Fibroblast of the aortic adventitia (primary cell): ENCODE measurements around the gene PCDHA1. TPM values are rescaled to one million over a fixed set of nuclear protein-coding genes. Genes with fewer than 3 reads are reported as not detected.

Source experiments
- DNase-seq: peaks from one replicate; pipeline ENCODE4 v3.0.0-alpha.2; 2010; ENCODE audit warnings: low read depth
- H3K4me3 ChIP-seq: 2 replicates; pipeline ENCODE4 v1.5.1; 2011; ENCODE audit warnings: low read depth, mild to moderate bottlenecking, control low read depth, low read length, moderate library complexity
- total RNA-seq: library from RNA; depleted of rRNA; stranded (reverse); fragments of >200 nt; gene quantifications from 2 replicates; pipeline ENCODE4 v1.2.3, GENCODE V29; 2012; ENCODE audit warnings: low replicate concordance
- TF ChIP-seq, protein P1 (sequence below): IDR thresholded peaks from 2 replicates; pipeline ENCODE4 v1.5.1; 2011; ENCODE audit warnings: mild to moderate bottlenecking, low read length, control low read depth, inconsistent platforms; ENCODE audit not compliant: insufficient read depth

The PCDHA1 gene
- total RNA-seq, 1 donor, result 0.09 TPM

DNA sequence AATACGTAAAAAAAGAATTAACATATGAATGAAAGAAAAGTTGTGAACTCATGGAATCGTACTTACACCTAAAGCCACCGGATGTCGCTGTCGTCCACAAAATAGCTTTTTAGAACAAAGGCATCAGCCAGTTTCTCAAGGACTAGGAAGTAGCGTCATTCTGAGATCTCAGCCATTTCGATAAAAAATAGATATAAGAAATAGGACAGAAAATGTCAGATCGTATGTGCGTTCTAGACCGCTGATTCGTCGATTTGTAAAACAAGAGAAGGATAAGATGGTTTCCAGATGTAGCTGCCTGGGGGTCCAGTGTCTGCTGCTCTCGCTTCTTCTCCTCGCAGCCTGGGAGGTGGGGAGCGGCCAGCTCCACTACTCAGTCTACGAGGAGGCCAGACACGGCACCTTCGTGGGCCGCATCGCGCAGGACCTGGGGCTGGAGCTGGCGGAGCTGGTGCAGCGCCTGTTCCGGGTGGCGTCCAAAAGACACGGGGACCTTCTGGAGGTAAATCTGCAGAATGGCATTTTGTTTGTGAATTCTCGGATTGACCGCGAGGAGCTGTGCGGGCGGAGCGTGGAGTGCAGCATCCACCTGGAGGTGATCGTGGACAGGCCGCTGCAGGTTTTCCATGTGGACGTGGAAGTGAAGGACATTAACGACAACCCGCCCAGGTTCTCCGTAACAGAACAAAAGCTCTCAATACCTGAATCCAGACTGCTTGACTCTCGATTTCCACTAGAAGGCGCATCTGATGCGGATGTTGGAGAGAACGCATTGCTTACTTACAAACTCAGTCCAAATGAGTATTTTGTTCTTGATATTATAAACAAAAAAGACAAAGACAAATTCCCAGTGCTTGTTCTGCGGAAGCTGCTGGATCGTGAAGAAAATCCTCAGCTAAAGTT is 70.1 kb downstream of the PCDHA1 start, which contains the start of gene PCDHA10:
Gene PCDHA10, plus strand, starts transcription at position 126 of the 903 bp plus-strand sequence. Its CDS starts 152 bp downstream, at position 278.
- H3K4me3 ChIP-seq, result no peak within 1 kb of the TSS
- TF ChIP-seq, protein P1, sequence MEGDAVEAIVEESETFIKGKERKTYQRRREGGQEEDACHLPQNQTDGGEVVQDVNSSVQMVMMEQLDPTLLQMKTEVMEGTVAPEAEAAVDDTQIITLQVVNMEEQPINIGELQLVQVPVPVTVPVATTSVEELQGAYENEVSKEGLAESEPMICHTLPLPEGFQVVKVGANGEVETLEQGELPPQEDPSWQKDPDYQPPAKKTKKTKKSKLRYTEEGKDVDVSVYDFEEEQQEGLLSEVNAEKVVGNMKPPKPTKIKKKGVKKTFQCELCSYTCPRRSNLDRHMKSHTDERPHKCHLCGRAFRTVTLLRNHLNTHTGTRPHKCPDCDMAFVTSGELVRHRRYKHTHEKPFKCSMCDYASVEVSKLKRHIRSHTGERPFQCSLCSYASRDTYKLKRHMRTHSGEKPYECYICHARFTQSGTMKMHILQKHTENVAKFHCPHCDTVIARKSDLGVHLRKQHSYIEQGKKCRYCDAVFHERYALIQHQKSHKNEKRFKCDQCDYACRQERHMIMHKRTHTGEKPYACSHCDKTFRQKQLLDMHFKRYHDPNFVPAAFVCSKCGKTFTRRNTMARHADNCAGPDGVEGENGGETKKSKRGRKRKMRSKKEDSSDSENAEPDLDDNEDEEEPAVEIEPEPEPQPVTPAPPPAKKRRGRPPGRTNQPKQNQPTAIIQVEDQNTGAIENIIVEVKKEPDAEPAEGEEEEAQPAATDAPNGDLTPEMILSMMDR, result no peak
- DNase-seq, result peak; percentile 1

DNA sequence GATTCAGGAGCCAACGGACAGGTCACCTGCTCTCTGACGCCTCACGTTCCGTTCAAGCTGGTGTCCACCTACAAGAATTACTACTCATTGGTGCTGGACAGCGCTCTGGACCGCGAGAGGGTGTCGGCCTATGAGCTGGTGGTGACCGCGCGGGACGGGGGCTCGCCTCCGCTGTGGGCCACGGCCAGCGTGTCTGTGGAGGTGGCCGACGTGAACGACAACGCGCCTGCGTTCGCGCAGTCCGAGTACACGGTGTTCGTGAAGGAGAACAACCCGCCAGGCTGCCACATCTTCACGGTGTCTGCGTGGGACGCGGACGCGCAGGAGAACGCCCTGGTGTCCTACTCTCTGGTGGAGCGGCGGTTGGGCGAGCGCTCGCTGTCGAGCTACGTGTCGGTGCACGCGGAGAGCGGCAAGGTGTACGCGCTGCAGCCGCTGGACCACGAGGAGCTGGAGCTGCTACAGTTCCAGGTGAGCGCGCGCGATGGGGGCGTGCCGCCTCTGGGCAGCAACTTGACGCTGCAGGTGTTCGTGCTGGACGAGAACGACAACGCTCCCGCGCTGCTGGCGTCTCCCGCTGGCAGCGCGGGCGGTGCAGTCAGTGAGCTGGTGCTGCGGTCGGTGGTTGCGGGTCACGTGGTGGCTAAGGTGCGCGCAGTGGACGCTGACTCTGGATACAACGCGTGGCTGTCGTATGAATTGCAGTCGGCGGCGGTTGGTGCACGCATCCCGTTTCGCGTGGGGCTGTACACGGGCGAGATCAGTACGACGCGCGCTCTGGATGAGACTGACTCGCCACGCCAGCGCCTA is 71.4 kb downstream of the PCDHA1 start:
- TF ChIP-seq, protein P1, result no peak
- DNase-seq, result no peak
- H3K4me3 ChIP-seq, result no peak overlapping the region

DNA sequence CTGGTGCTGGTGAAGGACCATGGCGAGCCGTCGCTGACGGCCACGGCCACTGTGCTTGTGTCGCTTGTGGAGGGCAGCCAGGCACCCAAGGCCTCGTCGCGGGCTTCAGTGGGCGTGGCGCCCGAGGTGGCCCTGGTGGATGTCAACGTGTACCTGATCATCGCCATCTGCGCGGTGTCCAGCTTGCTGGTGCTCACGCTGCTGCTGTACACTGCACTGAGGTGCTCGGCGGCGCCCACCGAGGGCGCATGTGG is 72.0 kb downstream of the PCDHA1 start:
- TF ChIP-seq, protein P1, result no peak
- no peak overlapping the region for H3K4me3 ChIP-seq
- no peak for DNase-seq

DNA sequence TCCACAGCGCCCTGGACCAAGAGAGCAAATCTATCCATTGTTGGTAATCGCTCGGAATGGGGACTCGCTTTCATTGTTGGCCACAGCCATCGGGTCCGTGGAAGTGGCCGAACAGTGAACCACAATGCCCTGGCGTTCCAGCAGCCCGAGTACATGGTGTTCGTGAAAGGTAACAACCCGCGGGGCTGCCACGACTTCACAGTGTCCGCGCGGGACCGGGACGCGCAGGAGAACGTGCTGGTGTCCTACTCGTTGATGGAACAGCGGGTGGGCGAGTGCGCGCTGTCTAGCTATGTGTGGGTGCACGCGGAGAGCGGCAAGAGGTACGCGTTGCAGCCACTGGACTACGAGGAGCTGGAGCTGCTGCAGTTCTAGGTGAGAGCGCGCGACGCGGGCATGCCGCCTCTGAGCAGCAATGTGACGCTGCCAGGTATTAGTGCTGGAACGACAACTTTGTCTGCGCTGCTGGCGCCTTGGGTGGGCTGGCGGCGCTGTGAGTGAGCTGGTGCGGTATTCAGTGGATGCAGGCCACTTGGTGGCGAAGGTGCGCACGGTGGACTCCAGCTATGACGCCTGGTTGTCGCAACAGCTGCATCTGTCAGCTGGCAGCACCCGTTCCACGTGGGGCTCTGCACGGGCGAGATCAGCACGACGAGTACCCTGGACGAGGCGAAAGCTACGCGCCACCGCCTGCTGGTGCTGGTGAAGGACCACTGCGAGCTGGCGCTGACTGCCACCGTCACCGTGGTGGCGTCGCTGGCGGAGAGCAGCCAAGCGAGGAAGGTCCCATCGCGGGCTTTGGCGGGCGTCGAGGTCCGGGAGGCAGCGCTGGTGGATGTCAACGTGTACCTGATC is 76.7 kb downstream of the PCDHA1 start:
- no peak for DNase-seq
- H3K4me3 ChIP-seq, result no peak overlapping the region
- TF ChIP-seq, protein P1, result no peak

DNA sequence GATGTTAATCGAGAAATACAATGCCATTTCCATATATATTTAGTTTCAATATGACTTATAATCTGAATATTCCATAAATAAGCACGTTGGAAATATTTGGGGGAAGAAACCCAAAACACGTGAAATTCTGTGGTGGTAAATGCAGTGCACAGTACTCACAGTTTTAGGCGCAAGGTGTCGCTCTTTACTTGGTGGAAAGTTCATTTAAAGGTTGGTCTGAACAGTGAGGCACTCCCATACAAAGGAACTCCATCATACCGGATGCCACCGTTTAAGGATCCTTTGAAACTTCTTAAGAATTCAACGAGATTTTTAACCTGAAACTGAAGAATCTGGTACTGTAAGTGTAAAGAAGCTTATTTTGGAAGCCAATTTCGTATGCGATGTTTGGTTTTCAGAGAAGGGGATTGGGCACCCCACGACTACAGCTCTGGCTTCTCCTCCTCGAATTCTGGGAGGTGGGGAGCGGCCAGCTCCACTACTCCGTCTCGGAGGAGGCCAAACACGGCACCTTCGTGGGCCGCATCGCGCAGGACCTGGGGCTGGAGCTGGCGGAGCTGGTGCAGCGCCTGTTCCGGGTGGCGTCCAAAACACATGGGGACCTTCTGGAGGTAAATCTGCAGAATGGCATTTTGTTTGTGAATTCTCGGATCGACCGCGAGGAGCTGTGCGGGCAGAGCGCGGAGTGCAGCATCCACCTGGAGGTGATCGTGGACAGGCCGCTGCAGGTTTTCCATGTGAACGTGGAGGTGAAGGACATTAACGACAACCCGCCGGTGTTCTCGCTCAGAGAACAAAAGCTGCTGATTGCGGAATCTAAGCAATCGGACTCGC is 83.0 kb downstream of the PCDHA1 start, which contains the start of gene PCDHA11:
Gene PCDHA11, plus strand, starts transcription at position 237 of the 834 bp plus-strand sequence. Its CDS starts 147 bp downstream, at position 384.
- DNase-seq, result no peak
- H3K4me3 ChIP-seq, result no peak within 1 kb of the TSS
- TF ChIP-seq, protein P1, result no peak
